NB4 (cell line): Measurements from ENCODE around the gene MMP21.
A peak's percentile ranks its signal among the peaks of the same experiment; 100 is the strongest.

Experiments
- DNase-seq: peaks from one replicate; pipeline ENCODE4 v3.0.0; 2010; ENCODE audit warnings: low read depth
- H3K4me3 ChIP-seq: one replicate; pipeline ENCODE4 v1.5.1; 2011; ENCODE audit warnings: mild to moderate bottlenecking, low read depth, low read length, moderate library complexity
- MYC ChIP-seq: IDR thresholded peaks from 2 replicates; pipeline ENCODE4 v1.6.1; 2011; ENCODE audit warnings: low read depth, low read length
- POLR2A ChIP-seq: IDR thresholded peaks from 2 replicates; pipeline ENCODE4 v1.6.1; 2011; ENCODE audit warnings: mild to moderate bottlenecking; ENCODE audit not compliant: insufficient read length; ENCODE audit errors: extremely low read depth
- TF ChIP-seq, protein P1 (sequence below): IDR thresholded peaks from one replicate; pipeline ENCODE4 v1.5.1; 2012; ENCODE audit warnings: low read depth, low read length
- TF ChIP-seq, protein P2 (sequence below): IDR thresholded peaks from 2 replicates; pipeline ENCODE4 v1.6.1; 2011; ENCODE audit warnings: low read depth, low read length

The MMP21 gene

DNA sequence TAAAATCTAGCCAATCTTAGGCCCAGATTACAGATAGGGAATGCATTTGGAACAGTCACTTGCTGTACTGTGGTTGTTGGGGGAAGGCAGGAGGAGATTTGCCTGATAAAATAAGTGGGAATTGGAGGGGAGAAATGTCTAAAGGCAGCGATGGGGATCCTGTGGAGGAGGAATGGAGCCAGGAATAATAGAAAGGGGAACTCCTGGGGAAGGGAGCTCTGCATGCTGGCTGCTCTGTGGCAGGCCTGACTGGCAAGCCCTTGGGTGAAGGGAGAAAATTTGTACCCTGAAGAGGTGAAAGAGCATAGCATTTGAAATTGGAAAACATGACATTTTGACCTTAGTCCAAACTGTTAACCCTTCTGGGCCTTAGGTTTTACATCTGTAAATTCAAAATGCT lies 13.7 kb downstream of the MMP21 start:
- H3K4me3 ChIP-seq = no peak overlapping the region
- TF ChIP-seq POLR2A (no peak), MYC (no peak)
- TF ChIP-seq, protein P1, sequence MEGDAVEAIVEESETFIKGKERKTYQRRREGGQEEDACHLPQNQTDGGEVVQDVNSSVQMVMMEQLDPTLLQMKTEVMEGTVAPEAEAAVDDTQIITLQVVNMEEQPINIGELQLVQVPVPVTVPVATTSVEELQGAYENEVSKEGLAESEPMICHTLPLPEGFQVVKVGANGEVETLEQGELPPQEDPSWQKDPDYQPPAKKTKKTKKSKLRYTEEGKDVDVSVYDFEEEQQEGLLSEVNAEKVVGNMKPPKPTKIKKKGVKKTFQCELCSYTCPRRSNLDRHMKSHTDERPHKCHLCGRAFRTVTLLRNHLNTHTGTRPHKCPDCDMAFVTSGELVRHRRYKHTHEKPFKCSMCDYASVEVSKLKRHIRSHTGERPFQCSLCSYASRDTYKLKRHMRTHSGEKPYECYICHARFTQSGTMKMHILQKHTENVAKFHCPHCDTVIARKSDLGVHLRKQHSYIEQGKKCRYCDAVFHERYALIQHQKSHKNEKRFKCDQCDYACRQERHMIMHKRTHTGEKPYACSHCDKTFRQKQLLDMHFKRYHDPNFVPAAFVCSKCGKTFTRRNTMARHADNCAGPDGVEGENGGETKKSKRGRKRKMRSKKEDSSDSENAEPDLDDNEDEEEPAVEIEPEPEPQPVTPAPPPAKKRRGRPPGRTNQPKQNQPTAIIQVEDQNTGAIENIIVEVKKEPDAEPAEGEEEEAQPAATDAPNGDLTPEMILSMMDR = no peak
- TF ChIP-seq, protein P2, sequence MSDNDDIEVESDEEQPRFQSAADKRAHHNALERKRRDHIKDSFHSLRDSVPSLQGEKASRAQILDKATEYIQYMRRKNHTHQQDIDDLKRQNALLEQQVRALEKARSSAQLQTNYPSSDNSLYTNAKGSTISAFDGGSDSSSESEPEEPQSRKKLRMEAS = no peak
- DNase-seq = no peak

DNA sequence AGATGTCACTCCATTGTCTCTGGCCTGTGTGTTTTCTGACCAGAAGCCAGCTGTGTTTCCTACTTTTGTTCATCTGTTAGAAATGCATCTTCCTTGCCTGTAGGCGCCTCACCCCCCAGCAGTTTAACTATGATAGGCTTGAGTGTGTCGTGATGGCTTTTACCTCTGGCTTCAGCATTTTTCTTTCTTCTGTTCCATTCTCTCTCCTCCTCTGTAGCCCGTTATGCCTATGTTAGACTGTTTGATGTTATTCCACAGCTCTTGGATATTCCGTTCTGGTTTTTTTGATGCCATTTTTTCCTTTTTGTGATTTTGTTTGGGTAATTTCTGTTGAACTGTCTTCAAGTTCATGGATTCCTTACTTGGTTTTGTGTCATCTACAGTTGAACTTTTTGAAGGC lies 17.9 kb downstream of the MMP21 start:
- TF ChIP-seq, protein P1 = no peak
- H3K4me3 ChIP-seq = no peak overlapping the region
- DNase-seq = no peak

DNA sequence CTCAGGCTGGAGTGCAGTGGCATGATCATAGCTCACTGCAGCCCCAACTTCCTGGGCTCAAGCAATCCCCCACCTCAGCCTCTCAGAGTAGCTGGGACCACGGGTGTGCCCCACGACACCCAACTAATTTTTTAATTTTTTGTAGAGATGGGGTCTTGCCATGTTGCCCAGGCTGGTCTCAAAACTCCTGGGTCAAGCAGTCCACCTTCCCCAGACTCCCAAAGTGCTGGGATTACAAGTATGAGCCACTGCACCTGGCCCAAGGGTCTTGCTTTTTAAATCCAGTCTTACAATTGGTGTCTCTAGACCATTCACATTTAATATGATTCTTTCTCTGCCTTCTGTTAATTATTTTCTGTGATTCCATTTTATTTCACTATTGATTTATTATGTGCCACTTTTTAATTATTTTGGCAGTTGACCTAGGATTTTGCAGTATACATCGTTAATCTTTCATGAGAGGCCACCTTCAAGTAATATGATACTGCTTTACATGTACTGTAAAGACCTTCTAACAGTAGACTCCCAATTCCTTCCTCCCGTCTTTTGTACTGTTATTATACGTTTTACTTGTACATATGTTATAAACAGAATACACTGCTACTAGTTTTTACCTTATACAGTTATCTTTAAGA lies 18.7 kb downstream of the MMP21 start:
- H3K4me3 ChIP-seq = no peak overlapping the region
- TF ChIP-seq MYC (no peak), POLR2A (no peak)
- TF ChIP-seq, protein P1 = no peak
- TF ChIP-seq, protein P2 = no peak
- no peak for DNase-seq

GRCh38 chr10:125756196-125756595 lies 19.4 kb downstream of the MMP21 start:
- no peak for DNase-seq
- H3K4me3 ChIP-seq = no peak overlapping the region
- TF ChIP-seq MYC = no peak

DNA sequence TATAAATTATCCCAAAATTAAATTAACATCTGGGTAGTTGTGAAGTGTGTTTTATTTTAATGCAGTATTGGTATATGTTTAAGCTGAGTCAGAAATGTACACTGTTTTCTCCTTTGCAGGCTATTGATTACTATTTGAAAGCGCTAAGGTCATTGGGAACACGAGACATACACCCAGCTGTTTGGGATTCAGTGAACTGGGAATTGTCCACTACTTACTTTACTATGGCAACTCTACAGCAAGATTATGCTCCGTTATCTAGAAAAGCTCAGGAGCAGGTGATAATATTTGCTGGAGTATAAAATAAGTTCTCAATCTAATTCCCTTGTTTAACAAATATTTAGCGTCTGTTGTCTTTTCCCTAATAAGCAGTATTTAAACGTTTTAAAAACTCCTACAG lies 28.2 kb downstream of the MMP21 start:
- TF ChIP-seq, protein P1 = no peak
- TF ChIP-seq MYC = no peak
- TF ChIP-seq, protein P2 = no peak
- no peak for TF ChIP-seq POLR2A
- H3K4me3 ChIP-seq = no peak overlapping the region
- no peak for DNase-seq

DNA sequence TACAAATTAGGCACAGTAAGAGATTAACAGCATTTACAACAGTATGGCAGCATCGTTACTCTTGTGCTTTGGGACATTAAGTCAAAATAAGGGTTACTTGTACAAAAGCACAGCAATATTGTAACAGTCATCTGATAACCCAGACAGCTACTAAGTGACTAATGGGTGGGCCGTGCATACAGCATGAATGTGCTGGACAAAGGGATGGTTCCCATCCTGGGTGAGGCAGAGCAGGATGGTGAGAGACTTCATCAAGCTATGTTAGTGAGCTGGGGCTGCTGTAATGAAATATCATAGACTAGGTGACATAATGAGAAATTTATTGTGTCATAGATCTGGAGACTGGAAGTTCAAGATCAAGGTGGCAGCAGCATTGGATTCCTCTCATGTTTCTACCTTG lies 30.7 kb downstream of the MMP21 start:
- TF ChIP-seq MYC = no peak
- no peak overlapping the region for H3K4me3 ChIP-seq
- no peak for DNase-seq

- DNase-seq = peak; percentile 9
- H3K4me3 ChIP-seq = no peak overlapping the region
- no peak for TF ChIP-seq MYC
- TF ChIP-seq, protein P1 = no peak
- TF ChIP-seq POLR2A = no peak
- TF ChIP-seq, protein P2 = no peak
Measured at GRCh38 chr10:125742465-125742864, 33.2 kb downstream of the MMP21 start.
